Progenitor cell of endocrine pancreas (in vitro differentiated cells): Measurements from ENCODE around the gene RLN1. TPM values are rescaled to one million over a fixed set of nuclear protein-coding genes. Genes with fewer than 3 reads are reported as not detected.
"Not testable (repeated sequence)": the region's sequence is repeated elsewhere in the genome, so short reads cannot be mapped to it uniquely, and the experiment has no call there.

Experiments used
- DNase-seq: peaks from one replicate; pipeline ENCODE4 v3.0.0; 2021; ENCODE audit warnings: low spot score; ENCODE audit not compliant: unreplicated experiment
- H3K27ac Mint-ChIP-seq: 2 replicates; pipeline ENCODE4 v1.8.0; 2021; ENCODE audit warnings: mild to moderate bottlenecking, moderate library complexity, mixed read lengths
- H3K27me3 Mint-ChIP-seq: 2 replicates; pipeline ENCODE4 v1.8.0; 2021; ENCODE audit warnings: mixed read lengths
- H3K36me3 Mint-ChIP-seq: 2 replicates; pipeline ENCODE4 v1.8.0; 2022; ENCODE audit warnings: mixed read lengths; ENCODE audit not compliant: insufficient read depth
- H3K4me1 Mint-ChIP-seq: 2 replicates; pipeline ENCODE4 v1.8.0; 2021; ENCODE audit warnings: low read depth, mixed read lengths
- H3K4me3 Mint-ChIP-seq: 2 replicates; pipeline ENCODE4 v1.8.0; 2021; ENCODE audit warnings: low read depth, mild to moderate bottlenecking, moderate library complexity, mixed read lengths
- H3K9me3 Mint-ChIP-seq: 2 replicates; pipeline ENCODE4 v1.8.0; 2021; ENCODE audit warnings: low read depth, mixed read lengths
- CTCF ChIP-seq: fragments of 200-600 bp; sonication (generic); IDR thresholded peaks from one replicate; pipeline ENCODE4 v1.5.0; 2021; ENCODE audit warnings: antibody characterized with exemption, mild to moderate bottlenecking; ENCODE audit not compliant: unreplicated experiment
- total RNA-seq: library from RNA; stranded (reverse); gene quantifications from 2 replicates; pipeline ENCODE4 v1.2.1, GENCODE V29; 2021

The RLN1 gene
- total RNA-seq, 1 donor from 2014 or later: 1.2 TPM

- DNase-seq: no peak
- peaks cover 10% of the 10 kb centered on the region for H3K36me3 Mint-ChIP-seq
- peaks cover 3% of the 10 kb centered on the region for H3K27me3 Mint-ChIP-seq
- H3K9me3 Mint-ChIP-seq: peaks cover 14% of the 10 kb centered on the region
- no peaks in the 10 kb centered on the region for H3K4me1 Mint-ChIP-seq
- H3K27ac Mint-ChIP-seq: no peak overlapping the region
- no peak overlapping the region for H3K4me3 Mint-ChIP-seq
- no peak for TF ChIP-seq CTCF
Observed at GRCh38 chr9:5315187-5315923, 24.3 kb downstream of the RLN1 start.

- peaks cover 7% of the 10 kb centered on the region for H3K36me3 Mint-ChIP-seq
- no peak for TF ChIP-seq CTCF
- no peak overlapping the region for H3K27ac Mint-ChIP-seq
- peaks cover 9% of the 10 kb centered on the region for H3K9me3 Mint-ChIP-seq
- DNase-seq: no peak
- H3K4me3 Mint-ChIP-seq: no peak overlapping the region
- H3K4me1 Mint-ChIP-seq: no peaks in the 10 kb centered on the region
- H3K27me3 Mint-ChIP-seq: peaks cover 7% of the 10 kb centered on the region
Observed at GRCh38 chr9:5310851-5311250, 28.8 kb downstream of the RLN1 start.

- Mint-ChIP-seq H3K27me3 (peaks cover 4% of the 10 kb centered on the region), H3K9me3 (no peaks in the 10 kb centered on the region)
Observed at GRCh38 chr9:5305741-5306140, 33.9 kb downstream of the RLN1 start.

GRCh38 chr9:5303840-5304795, 35.6 kb downstream of the RLN1 start, which contains the start of gene RLN2:
RLN2 (minus strand) TSS chr9:5304716; CDS start chr9:5304580, 136 bp downstream.
- H3K36me3 Mint-ChIP-seq, H3K27ac Mint-ChIP-seq, H3K9me3 Mint-ChIP-seq, H3K4me1 Mint-ChIP-seq, DNase-seq, H3K27me3 Mint-ChIP-seq: not testable (repeated sequence)
- H3K4me3 Mint-ChIP-seq: peak within 1 kb of the TSS; percentile 54

More at GRCh38 chr9:5305741-5306140, 33.9 kb downstream of the RLN1 start:
- no peaks in the 10 kb centered on the region for H3K4me1 Mint-ChIP-seq
- no peak for TF ChIP-seq CTCF
- no peak overlapping the region for H3K27ac Mint-ChIP-seq
- H3K36me3 Mint-ChIP-seq: no peaks in the 10 kb centered on the region
- no peak for DNase-seq
- no peak overlapping the region for H3K4me3 Mint-ChIP-seq

- H3K27ac Mint-ChIP-seq: no peak overlapping the region
- no peaks in the 10 kb centered on the region for H3K4me1 Mint-ChIP-seq
- no peak for DNase-seq
- no peaks in the 10 kb centered on the region for H3K9me3 Mint-ChIP-seq
- no peaks in the 10 kb centered on the region for H3K36me3 Mint-ChIP-seq
- no peaks in the 10 kb centered on the region for H3K27me3 Mint-ChIP-seq
- no peak for TF ChIP-seq CTCF
- no peak overlapping the region for H3K4me3 Mint-ChIP-seq
Observed at GRCh38 chr9:5301544-5301943, 38.1 kb downstream of the RLN1 start.
